Measurements from ENCODE around the gene ZNF57. TPM values are rescaled to one million over a fixed set of nuclear protein-coding genes. Genes with fewer than 3 reads are reported as not detected.

Gene ZNF57
- total and polyA plus RNA-seq, 9 of the 15 experiments (the other 6 are each of a cell fraction or from before 2014, with no cell fraction given): 3.9 to 13.5 (median 7.8) TPM

DNA sequence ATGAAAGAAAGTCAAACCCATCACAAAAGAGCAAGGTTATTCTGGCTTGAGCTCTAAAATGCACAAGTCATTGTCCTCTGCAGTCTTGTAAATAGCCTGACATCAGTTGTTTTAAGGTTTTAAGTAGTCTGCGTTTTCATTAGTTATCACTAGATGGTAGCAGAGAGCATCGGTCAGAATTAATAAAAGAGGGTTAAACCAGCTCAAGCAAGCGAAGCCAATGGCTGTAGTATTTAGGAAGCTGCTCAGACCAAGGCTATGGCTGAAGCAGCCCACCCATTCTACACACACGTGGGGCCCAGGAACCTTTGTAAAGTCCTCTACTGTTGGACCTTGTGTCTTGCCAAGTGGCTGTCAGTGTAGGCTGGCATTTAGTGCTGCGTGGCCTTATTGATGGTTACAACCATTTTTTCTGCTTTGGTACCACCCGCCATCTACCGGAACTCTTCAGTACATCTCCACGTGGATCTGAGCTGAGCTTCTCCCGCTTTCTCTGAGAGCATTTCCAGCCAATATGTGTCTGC is 13.3 kb upstream of the ZNF57 start (continued):
- TF ChIP-seq, protein P1, sequence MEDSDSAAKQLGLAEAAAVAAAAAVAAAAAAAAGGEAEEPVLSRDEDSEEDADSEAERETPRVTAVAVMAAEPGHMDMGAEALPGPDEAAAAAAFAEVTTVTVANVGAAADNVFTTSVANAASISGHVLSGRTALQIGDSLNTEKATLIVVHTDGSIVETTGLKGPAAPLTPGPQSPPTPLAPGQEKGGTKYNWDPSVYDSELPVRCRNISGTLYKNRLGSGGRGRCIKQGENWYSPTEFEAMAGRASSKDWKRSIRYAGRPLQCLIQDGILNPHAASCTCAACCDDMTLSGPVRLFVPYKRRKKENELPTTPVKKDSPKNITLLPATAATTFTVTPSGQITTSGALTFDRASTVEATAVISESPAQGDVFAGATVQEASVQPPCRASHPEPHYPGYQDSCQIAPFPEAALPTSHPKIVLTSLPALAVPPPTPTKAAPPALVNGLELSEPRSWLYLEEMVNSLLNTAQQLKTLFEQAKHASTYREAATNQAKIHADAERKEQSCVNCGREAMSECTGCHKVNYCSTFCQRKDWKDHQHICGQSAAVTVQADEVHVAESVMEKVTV (CRISPR knock-in tag; IDR thresholded peaks at IDR 0.05): no peak
- TF ChIP-seq MED1 (CRISPR knock-in tag; IDR thresholded peaks at IDR 0.05; ENCODE audit: borderline replicate concordance): no peak
- TF ChIP-seq TOE1 (IDR thresholded peaks at IDR 0.05; ENCODE audit: borderline replicate concordance): no peak
- TF ChIP-seq TOE1 (CRISPR knock-in tag; IDR thresholded peaks at IDR 0.05; ENCODE audit: borderline replicate concordance, low read depth): no peak
- TF ChIP-seq, protein P2, sequence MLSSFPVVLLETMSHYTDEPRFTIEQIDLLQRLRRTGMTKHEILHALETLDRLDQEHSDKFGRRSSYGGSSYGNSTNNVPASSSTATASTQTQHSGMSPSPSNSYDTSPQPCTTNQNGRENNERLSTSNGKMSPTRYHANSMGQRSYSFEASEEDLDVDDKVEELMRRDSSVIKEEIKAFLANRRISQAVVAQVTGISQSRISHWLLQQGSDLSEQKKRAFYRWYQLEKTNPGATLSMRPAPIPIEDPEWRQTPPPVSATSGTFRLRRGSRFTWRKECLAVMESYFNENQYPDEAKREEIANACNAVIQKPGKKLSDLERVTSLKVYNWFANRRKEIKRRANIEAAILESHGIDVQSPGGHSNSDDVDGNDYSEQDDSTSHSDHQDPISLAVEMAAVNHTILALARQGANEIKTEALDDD (IDR thresholded peaks at IDR 0.05): peak; percentile 79
- TF ChIP-seq, protein P3, sequence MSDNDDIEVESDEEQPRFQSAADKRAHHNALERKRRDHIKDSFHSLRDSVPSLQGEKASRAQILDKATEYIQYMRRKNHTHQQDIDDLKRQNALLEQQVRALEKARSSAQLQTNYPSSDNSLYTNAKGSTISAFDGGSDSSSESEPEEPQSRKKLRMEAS (CRISPR knock-in tag; IDR thresholded peaks at IDR 0.05): peak; percentile 47; the same call in 1 of the 2 replicates
- no peak for TF ChIP-seq KLF10 (CRISPR knock-in tag; IDR thresholded peaks at IDR 0.05)
- no peak for TF ChIP-seq BACH1 (tag; IDR thresholded peaks at IDR 0.05)
- TF ChIP-seq, protein P4, sequence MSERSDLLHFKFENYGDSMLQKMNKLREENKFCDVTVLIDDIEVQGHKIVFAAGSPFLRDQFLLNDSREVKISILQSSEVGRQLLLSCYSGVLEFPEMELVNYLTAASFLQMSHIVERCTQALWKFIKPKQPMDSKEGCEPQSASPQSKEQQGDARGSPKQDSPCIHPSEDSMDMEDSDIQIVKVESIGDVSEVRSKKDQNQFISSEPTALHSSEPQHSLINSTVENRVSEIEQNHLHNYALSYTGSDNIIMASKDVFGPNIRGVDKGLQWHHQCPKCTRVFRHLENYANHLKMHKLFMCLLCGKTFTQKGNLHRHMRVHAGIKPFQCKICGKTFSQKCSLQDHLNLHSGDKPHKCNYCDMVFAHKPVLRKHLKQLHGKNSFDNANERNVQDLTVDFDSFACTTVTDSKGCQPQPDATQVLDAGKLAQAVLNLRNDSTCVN (CRISPR knock-in tag; IDR thresholded peaks at IDR 0.05): no peak
- TF ChIP-seq, protein P5, sequence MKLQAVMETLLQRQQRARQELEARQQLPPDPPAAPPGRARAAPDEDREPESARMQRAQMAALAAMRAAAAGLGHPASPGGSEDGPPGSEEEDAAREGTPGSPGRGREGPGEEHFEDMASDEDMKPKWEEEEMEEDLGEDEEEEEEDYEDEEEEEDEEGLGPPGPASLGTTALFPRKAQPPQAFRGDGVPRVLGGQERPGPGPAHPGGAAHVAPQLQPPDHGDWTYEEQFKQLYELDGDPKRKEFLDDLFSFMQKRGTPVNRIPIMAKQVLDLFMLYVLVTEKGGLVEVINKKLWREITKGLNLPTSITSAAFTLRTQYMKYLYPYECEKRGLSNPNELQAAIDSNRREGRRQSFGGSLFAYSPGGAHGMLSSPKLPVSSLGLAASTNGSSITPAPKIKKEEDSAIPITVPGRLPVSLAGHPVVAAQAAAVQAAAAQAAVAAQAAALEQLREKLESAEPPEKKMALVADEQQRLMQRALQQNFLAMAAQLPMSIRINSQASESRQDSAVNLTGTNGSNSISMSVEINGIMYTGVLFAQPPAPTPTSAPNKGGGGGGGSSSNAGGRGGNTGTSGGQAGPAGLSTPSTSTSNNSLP (IDR thresholded peaks at IDR 0.05; ENCODE audit: borderline replicate concordance, low read depth, low read length): 0 out of 2 replicates have a peak, but pooled peaks have one; percentile 48
- no peak for TF ChIP-seq HMG20B (CRISPR knock-in tag; IDR thresholded peaks at IDR 0.05)
- TF ChIP-seq SMARCB1 (IDR thresholded peaks at IDR 0.05; ENCODE audit: insufficient read length, low read depth): no peak
- no peak for TF ChIP-seq HNRNPLL (IDR thresholded peaks at IDR 0.05; ENCODE audit: low read depth, low read length, poor library complexity, severe bottlenecking)
- no peak for TF ChIP-seq ZNF124 (CRISPR knock-in tag; IDR thresholded peaks at IDR 0.05)
- TF ChIP-seq SMAD3 (CRISPR knock-in tag; conservative IDR thresholded peaks at IDR 0.05): no peak
- peak; percentile 53; the same call in 1 of the 2 replicates for TF ChIP-seq NFE2 (IDR thresholded peaks at IDR 0.05; ENCODE audit: low read depth)
- no peak for TF ChIP-seq NCOA4 (IDR thresholded peaks at IDR 0.05; ENCODE audit: partially characterized antibody)
- TF ChIP-seq, protein P6, sequence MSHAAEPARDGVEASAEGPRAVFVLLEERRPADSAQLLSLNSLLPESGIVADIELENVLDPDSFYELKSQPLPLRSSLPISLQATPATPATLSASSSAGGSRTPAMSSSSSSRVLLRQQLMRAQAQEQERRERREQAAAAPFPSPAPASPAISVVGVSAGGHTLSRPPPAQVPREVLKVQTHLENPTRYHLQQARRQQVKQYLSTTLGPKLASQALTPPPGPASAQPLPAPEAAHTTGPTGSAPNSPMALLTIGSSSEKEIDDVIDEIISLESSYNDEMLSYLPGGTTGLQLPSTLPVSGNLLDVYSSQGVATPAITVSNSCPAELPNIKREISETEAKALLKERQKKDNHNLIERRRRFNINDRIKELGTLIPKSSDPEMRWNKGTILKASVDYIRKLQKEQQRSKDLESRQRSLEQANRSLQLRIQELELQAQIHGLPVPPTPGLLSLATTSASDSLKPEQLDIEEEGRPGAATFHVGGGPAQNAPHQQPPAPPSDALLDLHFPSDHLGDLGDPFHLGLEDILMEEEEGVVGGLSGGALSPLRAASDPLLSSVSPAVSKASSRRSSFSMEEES (CRISPR knock-in tag; IDR thresholded peaks at IDR 0.05): no peak
- TF ChIP-seq TBP (optimal IDR thresholded peaks at IDR 0.05; ENCODE audit: low read depth, low read length): no peak
- TF ChIP-seq ZNF197 (CRISPR knock-in tag; IDR thresholded peaks at IDR 0.05; ENCODE audit: low read depth): no peak
- TF ChIP-seq MBD2 (IDR thresholded peaks at IDR 0.05; ENCODE audit: borderline replicate concordance, low read depth): no peak
- no peak for TF ChIP-seq ZNF780A (CRISPR knock-in tag; IDR thresholded peaks at IDR 0.05)

Data from K562 (cell line).